Measurements from ENCODE around the gene ATG4C. TPM values are rescaled to one million over a fixed set of nuclear protein-coding genes. Genes with fewer than 3 reads are reported as not detected.

Gene ATG4C
- total and polyA plus RNA-seq, 2 of the 13 experiments (the other 11 are each of a cell fraction or from before 2014, with no cell fraction given), result 4.0 to 11.2 TPM

DNA sequence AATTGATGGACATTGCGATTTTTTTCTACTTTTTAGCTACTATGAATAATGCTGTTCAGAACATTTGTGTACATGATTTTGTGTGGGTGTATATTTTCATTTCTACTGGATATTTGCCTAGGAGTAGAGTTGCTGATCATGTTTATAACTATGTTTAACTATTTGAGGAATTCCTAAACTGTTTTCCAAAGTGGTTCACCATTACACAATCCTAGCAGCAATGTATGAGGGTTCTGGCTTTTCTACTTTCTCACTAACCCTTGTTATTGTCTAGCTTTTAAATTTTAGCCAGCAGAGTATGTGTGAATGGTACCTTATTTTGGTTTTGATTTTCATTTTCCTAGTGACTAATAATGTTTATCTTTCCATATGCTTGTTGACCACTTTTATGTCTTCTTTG, 86.2 kb downstream of the ATG4C start (continued):
- TF ChIP-seq, protein P1, sequence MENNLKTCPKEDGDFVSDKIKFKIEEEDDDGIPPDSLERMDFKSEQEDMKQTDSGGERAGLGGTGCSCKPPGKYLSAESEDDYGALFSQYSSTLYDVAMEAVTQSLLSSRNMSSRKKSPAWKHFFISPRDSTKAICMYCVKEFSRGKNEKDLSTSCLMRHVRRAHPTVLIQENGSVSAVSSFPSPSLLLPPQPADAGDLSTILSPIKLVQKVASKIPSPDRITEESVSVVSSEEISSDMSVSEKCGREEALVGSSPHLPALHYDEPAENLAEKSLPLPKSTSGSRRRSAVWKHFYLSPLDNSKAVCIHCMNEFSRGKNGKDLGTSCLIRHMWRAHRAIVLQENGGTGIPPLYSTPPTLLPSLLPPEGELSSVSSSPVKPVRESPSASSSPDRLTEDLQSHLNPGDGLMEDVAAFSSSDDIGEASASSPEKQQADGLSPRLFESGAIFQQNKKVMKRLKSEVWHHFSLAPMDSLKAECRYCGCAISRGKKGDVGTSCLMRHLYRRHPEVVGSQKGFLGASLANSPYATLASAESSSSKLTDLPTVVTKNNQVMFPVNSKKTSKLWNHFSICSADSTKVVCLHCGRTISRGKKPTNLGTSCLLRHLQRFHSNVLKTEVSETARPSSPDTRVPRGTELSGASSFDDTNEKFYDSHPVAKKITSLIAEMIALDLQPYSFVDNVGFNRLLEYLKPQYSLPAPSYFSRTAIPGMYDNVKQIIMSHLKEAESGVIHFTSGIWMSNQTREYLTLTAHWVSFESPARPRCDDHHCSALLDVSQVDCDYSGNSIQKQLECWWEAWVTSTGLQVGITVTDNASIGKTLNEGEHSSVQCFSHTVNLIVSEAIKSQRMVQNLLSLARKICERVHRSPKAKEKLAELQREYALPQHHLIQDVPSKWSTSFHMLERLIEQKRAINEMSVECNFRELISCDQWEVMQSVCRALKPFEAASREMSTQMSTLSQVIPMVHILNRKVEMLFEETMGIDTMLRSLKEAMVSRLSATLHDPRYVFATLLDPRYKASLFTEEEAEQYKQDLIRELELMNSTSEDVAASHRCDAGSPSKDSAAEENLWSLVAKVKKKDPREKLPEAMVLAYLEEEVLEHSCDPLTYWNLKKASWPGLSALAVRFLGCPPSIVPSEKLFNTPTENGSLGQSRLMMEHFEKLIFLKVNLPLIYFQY (CRISPR knock-in tag; IDR thresholded peaks at IDR 0.05; ENCODE audit: borderline replicate concordance), result no peak
- TF ChIP-seq ZNF570 (CRISPR knock-in tag; IDR thresholded peaks at IDR 0.05; ENCODE audit: borderline replicate concordance) (no peak), ZNF7 (CRISPR knock-in tag; IDR thresholded peaks at IDR 0.05) (peak; percentile 97), CHD2 (IDR thresholded peaks at IDR 0.05; ENCODE audit: low read depth, low read length) (no peak), TAF15 (IDR thresholded peaks at IDR 0.05; ENCODE audit: low read depth, low read length, poor library complexity, severe bottlenecking) (no peak), HNF4A (CRISPR knock-in tag; IDR thresholded peaks at IDR 0.05) (no peak), HDAC1 (CRISPR knock-in tag; IDR thresholded peaks at IDR 0.05) (no peak), POLR2G (IDR thresholded peaks at IDR 0.05; ENCODE audit: low read depth, low read length) (no peak), FOXM1 (CRISPR knock-in tag; IDR thresholded peaks at IDR 0.05) (no peak), MTF2 (CRISPR knock-in tag; IDR thresholded peaks at IDR 0.05; ENCODE audit: borderline replicate concordance) (no peak), SRY (CRISPR knock-in tag; IDR thresholded peaks at IDR 0.05) (no peak), CEBPG (CRISPR knock-in tag; IDR thresholded peaks at IDR 0.05) (0 out of 2 replicates have a peak, but pooled peaks have one; percentile 42), ZNF768 (CRISPR knock-in tag; IDR thresholded peaks at IDR 0.05) (no peak), ZNF782 (CRISPR knock-in tag; IDR thresholded peaks at IDR 0.05; ENCODE audit: borderline replicate concordance) (no peak), SIN3A (IDR thresholded peaks at IDR 0.05; ENCODE audit: borderline replicate concordance, low read depth, low read length) (no peak), MEF2D (CRISPR knock-in tag; IDR thresholded peaks at IDR 0.05) (no peak)
- TF ChIP-seq, protein P2, sequence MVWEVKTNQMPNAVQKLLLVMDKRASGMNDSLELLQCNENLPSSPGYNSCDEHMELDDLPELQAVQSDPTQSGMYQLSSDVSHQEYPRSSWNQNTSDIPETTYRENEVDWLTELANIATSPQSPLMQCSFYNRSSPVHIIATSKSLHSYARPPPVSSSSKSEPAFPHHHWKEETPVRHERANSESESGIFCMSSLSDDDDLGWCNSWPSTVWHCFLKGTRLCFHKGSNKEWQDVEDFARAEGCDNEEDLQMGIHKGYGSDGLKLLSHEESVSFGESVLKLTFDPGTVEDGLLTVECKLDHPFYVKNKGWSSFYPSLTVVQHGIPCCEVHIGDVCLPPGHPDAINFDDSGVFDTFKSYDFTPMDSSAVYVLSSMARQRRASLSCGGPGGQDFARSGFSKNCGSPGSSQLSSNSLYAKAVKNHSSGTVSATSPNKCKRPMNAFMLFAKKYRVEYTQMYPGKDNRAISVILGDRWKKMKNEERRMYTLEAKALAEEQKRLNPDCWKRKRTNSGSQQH (CRISPR knock-in tag; IDR thresholded peaks at IDR 0.05; ENCODE audit: low read depth), result no peak
- TF ChIP-seq, protein P3, sequence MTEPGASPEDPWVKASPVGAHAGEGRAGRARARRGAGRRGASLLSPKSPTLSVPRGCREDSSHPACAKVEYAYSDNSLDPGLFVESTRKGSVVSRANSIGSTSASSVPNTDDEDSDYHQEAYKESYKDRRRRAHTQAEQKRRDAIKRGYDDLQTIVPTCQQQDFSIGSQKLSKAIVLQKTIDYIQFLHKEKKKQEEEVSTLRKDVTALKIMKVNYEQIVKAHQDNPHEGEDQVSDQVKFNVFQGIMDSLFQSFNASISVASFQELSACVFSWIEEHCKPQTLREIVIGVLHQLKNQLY (CRISPR knock-in tag; IDR thresholded peaks at IDR 0.05), result no peak
